GM18511 (cell line): ENCODE measurements around the gene SLC35A3.
A peak's percentile ranks its signal among the peaks of the same experiment; 100 is the strongest.
"Not testable (repeated sequence)": the region's sequence is repeated elsewhere in the genome, so short reads cannot be mapped to it uniquely, and the experiment has no call there.

ENCODE experiments used
- ATAC-seq: cut with Tn5 transposase; IDR thresholded peaks from one replicate; pipeline ENCODE4 v1.9.1; 2021; ENCODE audit warnings: mild to moderate bottlenecking, moderate library complexity; ENCODE audit not compliant: unreplicated experiment

SLC35A3 gene

GRCh38 chr1:100028765-100029164, 59.0 kb downstream of the SLC35A3 start:
- ATAC-seq = peak; percentile 74

- no peak for ATAC-seq
These were observed 64.7 kb downstream of the SLC35A3 start for GRCh38 chr1:100034470-100034869.

DNA sequence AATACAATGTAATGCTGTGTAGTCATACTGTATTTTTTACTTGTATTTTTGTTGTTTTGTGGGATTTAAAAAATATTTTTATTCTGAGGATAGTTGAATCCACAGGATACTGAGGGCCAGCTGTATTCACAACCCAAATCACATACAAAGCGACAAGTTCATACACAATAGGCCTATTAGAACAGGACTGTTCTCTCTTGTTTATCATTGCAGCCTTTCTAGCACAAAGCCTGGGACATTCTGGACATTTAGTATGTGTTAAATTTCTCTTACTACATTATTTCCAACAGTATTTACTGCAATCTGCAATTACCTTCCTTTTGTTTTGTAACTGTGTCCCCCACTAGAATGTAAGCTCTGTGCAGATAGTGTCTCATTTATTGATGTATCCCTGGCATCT, 65.4 kb downstream of the SLC35A3 start:
- no peak for ATAC-seq

GRCh38 chr1:100036718-100037655, 67.2 kb downstream of the SLC35A3 start:
- ATAC-seq = peak; percentile 0

DNA sequence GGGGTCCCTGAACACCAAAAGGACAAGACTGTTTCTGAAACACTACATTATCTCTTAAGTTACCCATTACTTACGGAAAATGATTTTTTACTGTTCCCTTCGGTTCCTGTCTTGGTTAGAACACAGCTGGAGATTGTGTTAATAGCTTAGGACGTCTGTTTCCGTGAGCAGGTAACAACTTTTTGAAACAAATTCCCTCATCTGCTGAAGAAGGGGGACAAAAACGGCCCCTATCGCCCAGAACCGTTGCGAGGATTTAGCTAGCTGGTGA, 67.8 kb downstream of the SLC35A3 start:
- no peak for ATAC-seq

DNA sequence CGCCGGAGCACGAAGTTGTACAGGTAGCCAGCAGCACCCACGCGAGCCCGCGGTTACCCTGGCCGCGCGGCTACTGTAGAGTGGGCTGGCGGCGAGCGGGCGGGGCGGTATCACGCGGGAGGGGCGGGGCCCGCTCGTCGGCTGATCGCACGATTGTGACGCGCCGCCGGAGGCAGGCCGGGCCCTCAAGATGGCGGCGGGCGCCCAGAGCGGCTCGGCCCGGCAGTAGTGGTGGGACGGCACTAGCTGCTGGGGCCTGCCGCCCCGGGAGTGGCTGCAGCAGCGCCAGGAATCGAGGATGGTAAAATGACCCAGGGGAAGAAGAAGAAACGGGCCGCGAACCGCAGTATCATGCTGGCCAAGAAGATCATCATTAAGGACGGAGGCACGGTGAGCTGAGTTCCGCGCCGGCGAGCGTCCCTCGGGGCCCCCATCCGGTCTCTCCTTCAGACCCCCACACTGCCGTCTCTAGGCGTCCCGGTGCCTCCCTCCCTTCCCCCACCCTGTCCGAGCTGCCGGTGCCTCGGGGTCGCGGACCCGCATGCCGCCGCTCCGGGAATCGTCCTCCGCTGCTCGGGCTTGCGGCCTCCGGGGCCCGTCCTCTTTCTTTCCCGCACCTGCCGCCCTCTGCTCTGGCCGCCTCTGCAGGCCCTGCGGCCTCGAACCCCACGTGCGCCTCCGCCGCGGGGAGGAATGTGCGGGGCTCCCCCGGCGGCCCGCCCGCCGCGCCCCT, 68.3 kb downstream of the SLC35A3 start:
- ATAC-seq = peak; percentile 86

DNA sequence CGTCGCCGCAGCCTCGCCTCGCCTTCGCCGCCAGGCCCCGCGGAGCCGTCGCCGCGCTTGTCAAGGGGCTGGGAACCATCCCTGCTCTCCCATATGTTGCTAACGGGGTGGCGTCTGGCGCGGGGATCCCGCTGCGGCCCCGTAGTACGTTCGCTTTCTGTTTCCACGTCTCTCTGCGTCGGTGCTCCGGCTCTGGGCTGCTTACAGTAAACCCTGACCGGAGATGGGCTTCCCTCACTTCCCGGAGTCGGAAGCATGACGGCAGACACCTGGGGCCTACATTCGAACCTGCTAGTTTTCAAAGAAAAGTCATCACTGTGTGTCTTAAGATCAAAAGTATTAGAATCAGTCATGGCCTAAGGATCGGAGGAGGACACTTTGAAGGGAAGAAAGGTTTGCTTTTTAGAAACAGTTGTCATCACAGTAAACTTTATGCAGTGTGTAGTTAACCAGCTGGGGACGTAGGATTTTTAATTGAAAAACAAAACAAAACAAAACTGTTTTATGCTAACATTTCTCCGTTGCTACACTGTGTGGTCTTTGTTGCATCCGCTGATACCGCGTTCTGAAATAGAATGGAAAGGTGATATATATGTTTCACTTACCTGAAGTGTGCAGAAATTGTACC, 69.0 kb downstream of the SLC35A3 start:
- ATAC-seq = peak; percentile 58

DNA sequence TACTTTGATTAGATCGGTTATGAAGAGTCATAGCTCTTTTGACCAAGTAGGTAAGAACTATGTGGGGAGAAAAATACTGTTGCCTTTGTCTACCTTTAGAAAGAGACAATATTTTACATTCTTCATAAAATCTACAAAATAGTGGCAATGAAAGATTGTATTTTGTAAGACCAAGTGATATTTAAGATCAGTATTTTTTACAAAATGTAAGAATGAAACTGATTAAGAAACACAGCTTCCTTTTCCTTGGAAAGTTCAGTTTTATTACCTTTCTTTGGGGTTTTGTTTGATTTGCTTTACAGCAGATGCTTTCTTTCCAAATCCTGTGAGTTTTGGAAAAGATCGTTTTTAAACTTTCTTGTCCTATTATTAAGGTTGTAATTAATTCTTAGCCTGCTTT, 69.8 kb downstream of the SLC35A3 start:
- no peak for ATAC-seq

- ATAC-seq = no peak
These were observed 75.4 kb downstream of the SLC35A3 start for GRCh38 chr1:100045206-100045605.

DNA sequence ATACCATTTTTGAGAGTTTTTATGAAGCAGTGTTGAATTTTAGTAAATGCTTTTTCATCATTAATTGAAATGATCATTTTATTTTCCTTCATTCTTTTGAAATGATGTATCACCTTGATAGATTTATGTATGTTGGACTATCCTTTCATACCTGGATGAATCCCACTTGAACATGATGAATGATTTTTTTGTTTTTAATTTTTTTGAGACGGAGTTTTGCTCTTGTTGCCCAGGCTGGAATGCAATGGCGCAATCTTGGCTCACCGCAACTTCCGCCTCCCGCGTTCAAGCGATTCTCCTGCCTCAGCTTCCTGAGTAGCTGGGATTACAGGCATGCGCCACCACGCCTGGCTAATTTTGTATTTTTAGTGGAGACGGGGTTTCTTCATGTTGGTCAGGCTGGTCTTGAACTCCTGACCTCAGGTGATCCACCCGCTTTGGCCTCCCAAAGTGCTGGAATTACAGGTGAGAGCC, 77.5 kb downstream of the SLC35A3 start:
- not testable (repeated sequence) for ATAC-seq

- ATAC-seq = no peak
These were observed 80.3 kb downstream of the SLC35A3 start for GRCh38 chr1:100050139-100050538.

GRCh38 chr1:100051401-100051800, 81.6 kb downstream of the SLC35A3 start:
- no peak for ATAC-seq

DNA sequence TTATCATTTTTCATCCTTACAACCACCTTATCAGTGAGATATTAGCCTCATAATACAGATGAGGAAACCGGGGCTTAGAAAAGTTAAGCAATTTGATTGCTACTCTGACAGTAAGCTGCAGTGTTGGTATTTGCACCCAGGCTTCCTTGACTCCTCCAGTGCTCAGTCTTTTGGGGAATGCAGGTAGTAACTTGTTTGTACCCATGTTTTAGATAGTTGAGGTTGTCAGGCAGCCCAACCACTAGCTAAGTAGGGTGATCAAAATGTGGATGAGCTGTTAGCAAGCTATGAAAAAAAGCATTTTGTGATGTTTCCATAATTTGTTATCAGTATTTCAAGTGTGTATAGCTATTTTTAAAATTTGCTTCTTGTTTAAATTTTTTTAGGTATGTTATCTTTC, 82.1 kb downstream of the SLC35A3 start:
- no peak for ATAC-seq

DNA sequence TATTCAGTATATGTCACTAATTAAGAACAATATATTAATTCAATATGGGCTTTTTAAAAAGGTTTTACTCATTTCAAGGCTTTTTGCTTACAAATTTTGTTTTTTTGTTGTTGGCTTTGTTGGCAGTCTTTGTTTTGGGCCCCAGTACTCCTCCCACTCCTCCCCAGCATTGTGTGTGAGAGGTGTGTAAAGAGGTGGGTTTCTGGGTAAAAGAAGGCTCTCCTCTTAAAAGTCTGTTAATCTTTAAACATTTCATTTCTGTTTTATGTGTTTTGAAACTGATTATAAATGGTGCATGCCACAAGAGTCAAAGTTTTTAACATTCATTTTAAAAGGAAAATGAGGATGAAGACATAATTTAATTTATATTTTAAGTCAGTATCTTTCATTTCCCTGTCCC, 83.3 kb downstream of the SLC35A3 start:
- peak; percentile 65 for ATAC-seq

GRCh38 chr1:100053727-100054126, 83.9 kb downstream of the SLC35A3 start:
- ATAC-seq = no peak

DNA sequence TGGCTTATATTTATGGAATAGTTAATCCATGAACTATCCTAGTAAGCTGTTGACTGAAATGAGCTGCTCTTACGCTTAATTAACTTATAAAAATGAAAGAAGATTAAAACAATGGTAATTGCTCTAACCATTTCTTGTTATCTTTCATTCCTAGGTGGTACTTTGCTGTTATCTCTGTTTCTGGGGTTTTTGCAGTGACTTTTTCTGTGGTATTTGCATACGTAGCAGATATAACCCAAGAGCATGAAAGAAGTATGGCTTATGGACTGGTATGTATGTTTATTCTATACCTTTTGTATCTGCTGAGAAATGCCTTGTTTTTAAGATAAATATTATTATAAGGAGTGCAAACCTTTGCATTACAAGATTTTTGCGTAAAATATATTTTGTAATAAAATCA, 91.9 kb downstream of the SLC35A3 start:
- ATAC-seq = no peak

- ATAC-seq = no peak
These were observed 95.6 kb downstream of the SLC35A3 start for GRCh38 chr1:100065183-100065968.

GRCh38 chr1:100065969-100066227, 96.1 kb downstream of the SLC35A3 start:
- no peak for ATAC-seq

- ATAC-seq = no peak
These were observed 100.6 kb downstream of the SLC35A3 start for GRCh38 chr1:100070201-100070939.

DNA sequence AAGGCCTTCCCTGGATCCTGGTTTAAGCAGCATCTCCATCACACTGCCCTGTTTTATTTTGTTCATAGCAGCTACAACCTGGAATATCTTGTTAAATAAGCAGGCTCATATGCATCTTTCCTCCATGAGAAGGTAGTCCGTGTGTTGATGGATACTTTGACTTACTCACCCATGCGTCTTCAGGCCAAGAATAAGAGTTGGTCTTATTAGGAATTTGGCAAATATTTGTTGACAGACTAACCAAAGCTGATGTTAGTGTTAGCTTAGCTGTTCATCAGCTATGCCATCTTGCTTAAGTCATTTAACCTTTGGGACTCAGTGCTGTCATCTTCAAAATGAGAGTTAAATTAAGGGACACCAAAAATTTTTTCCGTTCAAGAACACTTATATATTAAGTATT, 103.7 kb downstream of the SLC35A3 start:
- ATAC-seq = no peak
